Retinal pigment epithelial cell (primary cell): ENCODE measurements around the gene PDE8A.

Experiments used
- DNase-seq: peaks from one replicate; pipeline ENCODE4 v3.0.0-alpha.2; 2010; ENCODE audit warnings: low read depth
- H3K4me3 ChIP-seq: 2 replicates; pipeline ENCODE4 v1.5.1; 2011; ENCODE audit warnings: mild to moderate bottlenecking, low read length, control low read depth, moderate library complexity
- TF ChIP-seq, protein P1 (sequence below): conservative IDR thresholded peaks from 2 replicates; pipeline ENCODE4 v1.5.1; 2011; ENCODE audit warnings: low read depth, low read length, control low read depth, inconsistent platforms

PDE8A gene

DNA sequence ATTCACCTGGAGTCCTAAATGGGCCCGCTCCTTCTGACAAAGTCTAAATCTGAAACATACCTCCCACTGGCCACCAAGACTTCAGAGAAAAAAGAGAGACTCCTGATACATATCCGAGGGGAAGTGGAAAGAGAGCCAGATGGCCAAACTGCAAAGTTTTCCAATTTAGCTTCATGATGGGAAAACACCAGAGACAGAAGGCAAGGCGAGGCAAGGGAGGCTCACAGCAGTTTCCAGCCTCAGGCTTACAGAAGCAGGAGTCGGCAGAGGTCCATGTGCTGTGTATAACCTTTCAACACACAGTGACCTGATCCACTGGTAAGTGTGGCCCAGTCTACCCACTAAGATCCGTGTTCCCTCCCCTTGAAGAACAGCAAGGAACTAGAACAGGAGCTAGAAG, 29.9 kb upstream of the PDE8A start:
- no peak for DNase-seq
- TF ChIP-seq, protein P1, sequence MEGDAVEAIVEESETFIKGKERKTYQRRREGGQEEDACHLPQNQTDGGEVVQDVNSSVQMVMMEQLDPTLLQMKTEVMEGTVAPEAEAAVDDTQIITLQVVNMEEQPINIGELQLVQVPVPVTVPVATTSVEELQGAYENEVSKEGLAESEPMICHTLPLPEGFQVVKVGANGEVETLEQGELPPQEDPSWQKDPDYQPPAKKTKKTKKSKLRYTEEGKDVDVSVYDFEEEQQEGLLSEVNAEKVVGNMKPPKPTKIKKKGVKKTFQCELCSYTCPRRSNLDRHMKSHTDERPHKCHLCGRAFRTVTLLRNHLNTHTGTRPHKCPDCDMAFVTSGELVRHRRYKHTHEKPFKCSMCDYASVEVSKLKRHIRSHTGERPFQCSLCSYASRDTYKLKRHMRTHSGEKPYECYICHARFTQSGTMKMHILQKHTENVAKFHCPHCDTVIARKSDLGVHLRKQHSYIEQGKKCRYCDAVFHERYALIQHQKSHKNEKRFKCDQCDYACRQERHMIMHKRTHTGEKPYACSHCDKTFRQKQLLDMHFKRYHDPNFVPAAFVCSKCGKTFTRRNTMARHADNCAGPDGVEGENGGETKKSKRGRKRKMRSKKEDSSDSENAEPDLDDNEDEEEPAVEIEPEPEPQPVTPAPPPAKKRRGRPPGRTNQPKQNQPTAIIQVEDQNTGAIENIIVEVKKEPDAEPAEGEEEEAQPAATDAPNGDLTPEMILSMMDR = no peak
- no peak overlapping the region for H3K4me3 ChIP-seq

GRCh38 chr15:84953136-84953535, 28.5 kb upstream of the PDE8A start:
- TF ChIP-seq, protein P1 = no peak
- no peak for DNase-seq
- H3K4me3 ChIP-seq = no peak overlapping the region

DNA sequence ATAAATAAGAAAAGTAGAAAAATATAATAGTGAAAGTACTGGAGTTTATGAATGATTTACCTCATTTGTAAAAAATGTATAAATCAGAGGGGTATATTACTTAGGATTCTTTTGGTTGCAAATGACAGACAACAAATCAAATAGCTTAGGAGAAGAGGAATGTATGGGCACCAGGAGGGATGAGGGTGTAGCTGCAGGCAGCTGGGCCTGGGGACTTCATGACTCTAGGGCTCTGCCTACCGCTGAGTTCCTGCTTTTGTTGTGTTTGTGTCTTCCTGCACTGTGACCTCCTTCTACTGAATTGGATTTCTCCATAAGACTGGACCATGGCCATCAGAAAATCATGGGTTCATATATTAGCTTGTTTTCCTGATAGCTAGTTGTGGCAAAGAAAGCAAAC, 27.9 kb upstream of the PDE8A start:
- no peak for DNase-seq
- TF ChIP-seq, protein P1 = no peak
- no peak overlapping the region for H3K4me3 ChIP-seq

- TF ChIP-seq, protein P1 = peak; percentile 94
- no peak overlapping the region for H3K4me3 ChIP-seq
- no peak for DNase-seq
Observed at GRCh38 chr15:84955089-84955848, 26.4 kb upstream of the PDE8A start.

- TF ChIP-seq, protein P1 = no peak
- DNase-seq = no peak
Observed at GRCh38 chr15:84956199-84956598, 25.5 kb upstream of the PDE8A start.

DNA sequence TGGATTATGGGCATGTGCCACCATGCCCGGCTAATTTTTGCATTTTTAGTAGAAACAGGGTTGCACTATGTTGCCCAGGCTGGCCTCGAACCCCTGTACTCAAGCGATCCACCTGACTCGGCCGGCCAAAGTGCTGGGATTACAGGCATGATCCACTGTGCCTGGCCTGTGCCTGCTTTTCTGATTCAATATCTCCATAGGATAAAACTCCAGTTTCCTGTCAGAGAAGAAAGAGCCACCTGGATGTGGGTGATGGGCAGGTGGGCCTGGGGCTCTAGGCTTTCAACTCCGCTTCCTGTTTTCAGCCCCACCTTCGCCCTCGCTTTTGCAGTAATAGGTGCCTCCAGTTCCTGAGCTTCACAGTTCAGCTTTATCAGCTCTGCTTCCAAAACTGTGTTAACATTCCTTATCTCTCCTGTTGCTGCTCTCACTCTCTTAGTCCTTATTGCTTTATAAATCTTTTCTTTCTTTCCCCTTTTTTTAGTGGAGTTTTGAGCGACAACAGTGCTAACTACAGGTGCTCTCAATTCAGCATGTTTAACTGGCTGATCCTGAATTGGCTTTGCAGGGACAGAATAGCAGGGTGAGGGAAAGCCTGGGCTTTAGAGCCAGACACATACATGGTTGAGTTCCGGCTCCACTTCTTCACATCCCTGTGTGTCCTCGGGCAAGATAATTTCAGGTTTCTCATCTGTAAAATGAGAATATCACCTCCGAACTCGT, 21.1 kb upstream of the PDE8A start:
- DNase-seq = no peak
- TF ChIP-seq, protein P1 = no peak
- no peak overlapping the region for H3K4me3 ChIP-seq

More at GRCh38 chr15:84956199-84956598, 25.5 kb upstream of the PDE8A start:
- no peak overlapping the region for H3K4me3 ChIP-seq

- no peak overlapping the region for H3K4me3 ChIP-seq
- TF ChIP-seq, protein P1 = no peak
- DNase-seq = peak; percentile 29
Observed at GRCh38 chr15:84961114-84961452, 20.6 kb upstream of the PDE8A start.
